PC-9 (cell line): ENCODE measurements around the gene GAPDH.

Source experiments
- CTCF ChIP-seq: fragments of 200-600 bp; sonication (generic); conservative IDR thresholded peaks from 2 replicates; pipeline ENCODE4 v1.6.1; 2017; ENCODE audit warnings: mixed run types, antibody characterized with exemption, mild to moderate bottlenecking, moderate library complexity
- EZH2 ChIP-seq: fragments of 200-600 bp; sonication (generic); IDR thresholded peaks from 2 replicates; pipeline ENCODE4 v1.8.0; 2017; ENCODE audit warnings: antibody characterized with exemption, low read depth

GRCh38 chr12:6569786-6570185 is 35.5 kb downstream of the GAPDH start:
- TF ChIP-seq CTCF: no peak
- TF ChIP-seq EZH2: no peak
